ENCODE results near the gene CDH20.

GRCh38 chr18:61575419-61575818 is 242.2 kb downstream of the CDH20 start:
- TF ChIP-seq ZNF24 (tag by site-specific recombination; IDR thresholded peaks at IDR 0.05) (no peak), CTCF (tag by site-specific recombination; IDR thresholded peaks at IDR 0.05) (no peak), ZNF175 (tag by site-specific recombination; IDR thresholded peaks at IDR 0.05) (no peak), ZBTB11 (tag by site-specific recombination; conservative IDR thresholded peaks at IDR 0.05; ENCODE audit: low read depth) (no peak), YY1 (tag by site-specific recombination; IDR thresholded peaks at IDR 0.05) (no peak), ZBTB10 (tag by site-specific recombination; IDR thresholded peaks at IDR 0.05) (no peak), ZBTB1 (tag by site-specific recombination; IDR thresholded peaks at IDR 0.05) (no peak), HOXD13 (CRISPR knock-in tag; IDR thresholded peaks at IDR 0.05; ENCODE audit: borderline replicate concordance) (no peak), ZNF138 (tag by site-specific recombination; IDR thresholded peaks at IDR 0.05; ENCODE audit: borderline replicate concordance) (no peak)
- TF ChIP-seq, protein P1, sequence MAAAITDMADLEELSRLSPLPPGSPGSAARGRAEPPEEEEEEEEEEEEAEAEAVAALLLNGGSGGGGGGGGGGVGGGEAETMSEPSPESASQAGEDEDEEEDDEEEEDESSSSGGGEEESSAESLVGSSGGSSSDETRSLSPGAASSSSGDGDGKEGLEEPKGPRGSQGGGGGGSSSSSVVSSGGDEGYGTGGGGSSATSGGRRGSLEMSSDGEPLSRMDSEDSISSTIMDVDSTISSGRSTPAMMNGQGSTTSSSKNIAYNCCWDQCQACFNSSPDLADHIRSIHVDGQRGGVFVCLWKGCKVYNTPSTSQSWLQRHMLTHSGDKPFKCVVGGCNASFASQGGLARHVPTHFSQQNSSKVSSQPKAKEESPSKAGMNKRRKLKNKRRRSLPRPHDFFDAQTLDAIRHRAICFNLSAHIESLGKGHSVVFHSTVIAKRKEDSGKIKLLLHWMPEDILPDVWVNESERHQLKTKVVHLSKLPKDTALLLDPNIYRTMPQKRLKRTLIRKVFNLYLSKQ (tag by site-specific recombination; IDR thresholded peaks at IDR 0.05; ENCODE audit: borderline replicate concordance) = no peak
